Activated CD4-positive, alpha-beta T cell treated with anti-CD3 and anti-CD28 coated beads, Interleukin-2, amount 10 ng/mL, durations not matched to agents 7 days and 5 days (primary cell): Measurements from ENCODE around the gene F11R. TPM values are rescaled to one million over a fixed set of nuclear protein-coding genes. Genes with fewer than 3 reads are reported as not detected.
"Not testable (repeated sequence)": the region's sequence is repeated elsewhere in the genome, so short reads cannot be mapped to it uniquely, and the experiment has no call there.

Experiments used
- CTCF ChIA-PET: fragments of 350-600 bp; sonication (Branson Sonifier 250); formaldehyde crosslinking; loops from one replicate; lab custom pipeline; 2021; ENCODE audit warnings: antibody characterized with exemption; lab: Charles Lee
- POLR2A ChIA-PET: fragments of 350-600 bp; sonication (Branson Sonifier 250); formaldehyde crosslinking; loops from one replicate; lab custom pipeline; 2021; ENCODE audit warnings: antibody characterized with exemption; lab: Charles Lee
- DNase-seq: peaks from one replicate; pipeline ENCODE4 v3.0.0-alpha.2; 2020
- H3K27ac Mint-ChIP-seq: one replicate; pipeline ENCODE4 v1.8.0; 2021; ENCODE audit warnings: mild to moderate bottlenecking, moderate library complexity, mixed read lengths
- H3K27me3 Mint-ChIP-seq: one replicate; pipeline ENCODE4 v1.8.0; 2021; ENCODE audit warnings: mixed read lengths
- H3K36me3 Mint-ChIP-seq: one replicate; pipeline ENCODE4 v1.8.0; 2021; ENCODE audit warnings: low read depth, mixed read lengths
- H3K4me1 Mint-ChIP-seq: one replicate; pipeline ENCODE4 v1.8.0; 2021; ENCODE audit warnings: mixed read lengths
- H3K4me3 Mint-ChIP-seq: one replicate; pipeline ENCODE4 v1.8.0; 2021; ENCODE audit warnings: mild to moderate bottlenecking, moderate library complexity, mixed read lengths
- H3K9me3 Mint-ChIP-seq: one replicate; pipeline ENCODE4 v1.8.0; 2021; ENCODE audit warnings: mixed read lengths
- total RNA-seq, 2 experiments: library from RNA; stranded (reverse); gene quantifications; one replicate each; pipeline ENCODE4 v1.2.3, GENCODE V29; 2021

Gene F11R
- total RNA-seq, 2 experiments from 2014 or later: 14.1 to 15.6 TPM

GRCh38 chr1:160952129-160952510 is 68.8 kb downstream of the F11R start:
- Mint-ChIP-seq H3K9me3 (no peaks in the 10 kb centered on the region), H3K36me3 (no peaks in the 10 kb centered on the region), H3K4me3 (no peak overlapping the region), H3K27me3 (no peaks in the 10 kb centered on the region), H3K27ac (no peak overlapping the region), H3K4me1 (peaks cover 11% of the 10 kb centered on the region)
- DNase-seq: no peak
- CTCF ChIA-PET: interaction anchor here (0.6 to 5.4 kb wide), 24 partner anchors 12 to 280 kb away, joined by 3 to 87 read pairs (median 4); no protein-coding TSS in a partner anchor
- POLR2A ChIA-PET: no interaction called here

GRCh38 chr1:160951443-160952128 is 69.4 kb downstream of the F11R start:
- no peaks in the 10 kb centered on the region for H3K9me3 Mint-ChIP-seq
- CTCF ChIA-PET: interaction anchor here (0.6 to 5.4 kb wide), 24 partner anchors 10 to 279 kb away, joined by 3 to 87 read pairs (median 4); no protein-coding TSS in a partner anchor
- POLR2A ChIA-PET: no interaction called here
- DNase-seq: peak; percentile 83
- H3K36me3 Mint-ChIP-seq: no peaks in the 10 kb centered on the region
- no peak overlapping the region for H3K27ac Mint-ChIP-seq
- peaks cover 11% of the 10 kb centered on the region for H3K4me1 Mint-ChIP-seq
- no peak overlapping the region for H3K4me3 Mint-ChIP-seq
- no peaks in the 10 kb centered on the region for H3K27me3 Mint-ChIP-seq

- CTCF ChIA-PET: interaction anchor here (0.6 to 5.4 kb wide), 12 partner anchors 9 to 243 kb away, joined by 3 to 87 read pairs (median 4); no protein-coding TSS in a partner anchor
- Mint-ChIP-seq H3K4me3 (no peak overlapping the region), H3K4me1 (peaks cover 11% of the 10 kb centered on the region), H3K9me3 (no peaks in the 10 kb centered on the region), H3K36me3 (no peaks in the 10 kb centered on the region), H3K27ac (no peak overlapping the region), H3K27me3 (no peaks in the 10 kb centered on the region)
- POLR2A ChIA-PET: no interaction called here
- no peak for DNase-seq
Observed at GRCh38 chr1:160950657-160951056, 70.3 kb downstream of the F11R start.

- Mint-ChIP-seq H3K4me3 (no peak overlapping the region), H3K27ac (no peak overlapping the region), H3K36me3 (no peaks in the 10 kb centered on the region), H3K4me1 (peaks cover 11% of the 10 kb centered on the region), H3K27me3 (no peaks in the 10 kb centered on the region), H3K9me3 (no peaks in the 10 kb centered on the region)
- CTCF ChIA-PET: interaction anchor here (0.7 kb wide), 1 partner anchor 101 kb away, joined by 4 read pairs; no protein-coding TSS in a partner anchor
- DNase-seq: no peak
- POLR2A ChIA-PET: no interaction called here
Observed at GRCh38 chr1:160949881-160950280, 71.1 kb downstream of the F11R start.

- H3K27ac Mint-ChIP-seq, H3K27me3 Mint-ChIP-seq, H3K36me3 Mint-ChIP-seq, H3K9me3 Mint-ChIP-seq, H3K4me3 Mint-ChIP-seq, DNase-seq, POLR2A ChIA-PET, CTCF ChIA-PET: not testable (repeated sequence)
- peaks cover 11% of the 10 kb centered on the region for H3K4me1 Mint-ChIP-seq
Observed at GRCh38 chr1:160949216-160949880, 71.6 kb downstream of the F11R start.

- H3K27me3 Mint-ChIP-seq, H3K4me1 Mint-ChIP-seq, H3K36me3 Mint-ChIP-seq, H3K27ac Mint-ChIP-seq, DNase-seq, H3K9me3 Mint-ChIP-seq, POLR2A ChIA-PET, H3K4me3 Mint-ChIP-seq, CTCF ChIA-PET: not testable (repeated sequence)
Observed at GRCh38 chr1:160947174-160947759, 73.7 kb downstream of the F11R start.

- H3K4me1 Mint-ChIP-seq, H3K27ac Mint-ChIP-seq, DNase-seq, H3K4me3 Mint-ChIP-seq, H3K27me3 Mint-ChIP-seq, H3K9me3 Mint-ChIP-seq, H3K36me3 Mint-ChIP-seq, POLR2A ChIA-PET: not testable (repeated sequence)
- CTCF ChIA-PET: interaction anchor here (1.2 kb wide), 2 partner anchors 15 to 111 kb away, joined by 3 to 4 read pairs; no protein-coding TSS in a partner anchor
Observed at GRCh38 chr1:160945881-160946280, 75.1 kb downstream of the F11R start.

Other genes with a start within 250 kb of the F11R start
- 10 to 100 TPM; 45.9 to 49.0 TPM for gene LY9, start 225.0 kb downstream of the F11R start, total RNA-seq
- gene CD244, start 158.3 kb downstream of the F11R start, total RNA-seq: 1 to 10 TPM; 1.8 to 2.1 TPM
- gene ITLN1, start 136.0 kb downstream of the F11R start, total RNA-seq: not detected
- gene ITLN2, start 66.3 kb downstream of the F11R start, total RNA-seq: not detected
- gene TSTD1, start 17.8 kb upstream of the F11R start, total RNA-seq: 10 to 100 TPM; 33.5 to 43.6 TPM
- 10 to 100 TPM; 78.0 to 81.2 TPM for gene USF1, start 24.8 kb upstream of the F11R start, total RNA-seq
- 100 to 1,000 TPM; 244 to 304 TPM for gene ARHGAP30, start 48.7 kb upstream of the F11R start, total RNA-seq
- under 1 TPM in 1 of 2 experiments, not detected in 1; 0.15 TPM for gene NECTIN4, start 68.4 kb upstream of the F11R start, total RNA-seq
- under 1 TPM in 1 of 2 experiments, not detected in 1; 0.30 TPM for gene KLHDC9, start 77.2 kb upstream of the F11R start, total RNA-seq
- 10 to 100 TPM; 46.0 to 56.0 TPM for gene PFDN2, start 96.9 kb upstream of the F11R start, total RNA-seq
- gene NIT1, start 97.0 kb upstream of the F11R start, total RNA-seq: 10 to 100 TPM; 37.7 to 39.0 TPM
- gene DEDD, start 111.5 kb upstream of the F11R start, total RNA-seq: 10 to 100 TPM; 39.8 to 43.1 TPM
- 100 to 1,000 TPM; 115 to 120 TPM for gene UFC1, start 132.8 kb upstream of the F11R start, total RNA-seq
- 10 to 100 TPM; 34.7 to 40.2 TPM for gene USP21, start 138.3 kb upstream of the F11R start, total RNA-seq
- 10 to 100 TPM; 33.6 to 40.7 TPM for gene PPOX, start 145.3 kb upstream of the F11R start, total RNA-seq
- gene B4GALT3, start 156.4 kb upstream of the F11R start, total RNA-seq: 10 to 100 TPM; 43.1 to 48.6 TPM
- 1 to 10 TPM in 1 of 2 experiments, under 1 TPM in 1; 0.31 to 1.3 TPM for gene ADAMTS4, start 177.9 kb upstream of the F11R start, total RNA-seq
- gene NDUFS2, start 181.2 kb upstream of the F11R start, total RNA-seq: 10 to 100 TPM; 74.2 to 82.1 TPM
- gene FCER1G, start 194.1 kb upstream of the F11R start, total RNA-seq: 1 to 10 TPM; 1.8 to 3.0 TPM
- not detected for gene APOA2, start 202.5 kb upstream of the F11R start, total RNA-seq
- gene TOMM40L, start 204.9 kb upstream of the F11R start, total RNA-seq: 10 to 100 TPM; 16.7 to 17.3 TPM
- not detected for gene NR1I3, start 217.1 kb upstream of the F11R start, total RNA-seq
- gene PCP4L1, start 237.6 kb upstream of the F11R start, total RNA-seq: under 1 TPM in 1 of 2 experiments, not detected in 1; 0.15 TPM